ENCODE results near the gene CLHC1. TPM values are rescaled to one million over a fixed set of nuclear protein-coding genes. Genes with fewer than 3 reads are reported as not detected.
A peak's percentile ranks its signal among the peaks of the same experiment; 100 is the strongest.

Gene CLHC1
- total and polyA plus RNA-seq, 2 donors (not counting 1 experiment from before 2014, with no cell fraction given): 2.0 to 12.8 TPM

DNA sequence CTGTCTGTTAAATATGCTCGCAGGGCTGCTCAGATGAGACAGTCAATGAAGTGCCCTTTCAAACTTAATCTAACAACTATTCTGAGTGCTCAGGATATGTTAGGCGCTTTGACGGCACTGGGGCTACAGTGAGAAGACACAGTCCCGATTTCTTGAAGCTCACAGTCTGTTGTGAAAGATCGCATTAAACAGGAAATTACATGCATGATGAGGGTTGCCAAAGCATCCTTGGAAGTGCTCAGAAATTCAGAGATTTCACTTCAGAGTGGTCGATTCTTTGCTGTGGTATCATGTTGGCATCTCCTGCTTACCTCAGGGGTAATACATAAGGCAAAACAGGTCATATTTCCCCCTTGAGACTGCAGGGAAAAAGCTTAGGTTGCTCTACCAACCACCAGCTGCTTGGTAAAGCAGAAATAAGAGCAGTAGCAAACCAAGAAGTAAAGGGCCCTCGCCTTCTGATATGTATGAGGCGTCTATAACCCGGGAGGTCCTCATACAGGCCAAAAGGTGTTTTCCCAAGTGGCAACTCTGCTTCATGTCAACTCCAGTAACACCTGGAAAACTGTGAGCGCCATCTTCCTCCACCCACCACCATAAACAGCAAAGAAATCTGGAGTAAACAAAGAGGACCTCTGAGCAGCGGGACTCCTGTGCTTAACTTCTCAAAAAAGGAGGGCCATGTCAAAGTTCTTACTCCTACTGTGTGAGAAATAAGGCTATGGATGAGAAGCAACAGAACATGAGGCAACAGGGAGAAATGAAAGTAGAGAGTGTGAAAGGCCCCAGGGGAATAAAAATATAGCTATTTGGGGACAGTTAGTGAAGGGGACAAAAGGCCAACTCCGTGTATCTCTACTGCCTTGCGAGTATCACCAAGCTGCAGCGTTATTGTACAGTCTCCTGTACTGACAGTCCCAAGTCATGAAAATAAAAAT, 79.3 kb downstream of the CLHC1 start:
- TF ChIP-seq EZH2 (IDR thresholded peaks at IDR 0.05; ENCODE audit: borderline replicate concordance, insufficient read depth, low read depth, low read length, poor library complexity, severe bottlenecking): no peak
- TF ChIP-seq, protein P1, sequence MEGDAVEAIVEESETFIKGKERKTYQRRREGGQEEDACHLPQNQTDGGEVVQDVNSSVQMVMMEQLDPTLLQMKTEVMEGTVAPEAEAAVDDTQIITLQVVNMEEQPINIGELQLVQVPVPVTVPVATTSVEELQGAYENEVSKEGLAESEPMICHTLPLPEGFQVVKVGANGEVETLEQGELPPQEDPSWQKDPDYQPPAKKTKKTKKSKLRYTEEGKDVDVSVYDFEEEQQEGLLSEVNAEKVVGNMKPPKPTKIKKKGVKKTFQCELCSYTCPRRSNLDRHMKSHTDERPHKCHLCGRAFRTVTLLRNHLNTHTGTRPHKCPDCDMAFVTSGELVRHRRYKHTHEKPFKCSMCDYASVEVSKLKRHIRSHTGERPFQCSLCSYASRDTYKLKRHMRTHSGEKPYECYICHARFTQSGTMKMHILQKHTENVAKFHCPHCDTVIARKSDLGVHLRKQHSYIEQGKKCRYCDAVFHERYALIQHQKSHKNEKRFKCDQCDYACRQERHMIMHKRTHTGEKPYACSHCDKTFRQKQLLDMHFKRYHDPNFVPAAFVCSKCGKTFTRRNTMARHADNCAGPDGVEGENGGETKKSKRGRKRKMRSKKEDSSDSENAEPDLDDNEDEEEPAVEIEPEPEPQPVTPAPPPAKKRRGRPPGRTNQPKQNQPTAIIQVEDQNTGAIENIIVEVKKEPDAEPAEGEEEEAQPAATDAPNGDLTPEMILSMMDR (IDR thresholded peaks at IDR 0.05): no peak
- H3K9ac ChIP-seq (ENCODE audit: low read length): no peak overlapping the region
- Mint-ChIP-seq H3K27me3 (no peaks in the 10 kb centered on the region), H3K4me3 (peak overlapping the region; percentile 32), H3K9me3 (ENCODE audit: insufficient read depth) (no peaks in the 10 kb centered on the region), H3K4me1 (peaks cover 53% of the 10 kb centered on the region), H3K27ac (peak overlapping the region; percentile 91)
- peak overlapping the region; percentile 61 for H2AFZ ChIP-seq (ENCODE audit: insufficient read depth, low read depth, low read length, poor library complexity, severe bottlenecking)
- no peaks in the 10 kb centered on the region for H3K36me3 ChIP-seq (replicated peaks in 1 of 2; ENCODE audit: control extremely low read depth in 1 of 2, control insufficient read depth in 1 of 2, extremely low read depth in 1 of 2, insufficient read depth in 2 of 2, low read length in 1 of 2)
- peak; percentile 18 for ATAC-seq (ENCODE audit: low read depth)
- H3K9me3 ChIP-seq (ENCODE audit: control extremely low read depth in 1 of 3, control insufficient read depth in 2 of 3, insufficient read depth in 1 of 3, low read length in 2 of 3): no peaks in the 10 kb centered on the region
- H3K4me1 ChIP-seq (ENCODE audit: control insufficient read depth in 2 of 2, insufficient read depth in 2 of 2, low read length in 2 of 2): peaks cover 36 to 53% of the 10 kb centered on the region in 2 donors
- 83% methylated on average over 4 of the region's 14 CpGs for WGBS (ENCODE audit: insufficient coverage)
- H4K20me1 ChIP-seq (ENCODE audit: control insufficient read depth, insufficient read depth, low read length, poor library complexity, severe bottlenecking): no peaks in the 10 kb centered on the region
- H3K27ac ChIP-seq (ENCODE audit: low read length in 2 of 2): peak overlapping the region; percentile 48 to 63
- no peaks in the 10 kb centered on the region for H3K79me2 ChIP-seq (ENCODE audit: control insufficient read depth, insufficient read depth, low read length)
- peak; percentile 37 for DNase-seq
- POLR2A ChIA-PET: no interaction called here
- CTCF ChIA-PET: interaction anchor here (0.6 to 4.8 kb wide), 7 partner anchors 11 to 103 kb away, joined by 3 to 39 read pairs (median 5); partner anchors contain the start of gene RTN4
- peak overlapping the region; percentile 23 for H3K4me2 ChIP-seq (replicated peaks; ENCODE audit: low read depth, low read length, poor library complexity, severe bottlenecking)
- no peaks in the 10 kb centered on the region for H3K27me3 ChIP-seq (replicated peaks in 1 of 4; ENCODE audit: control extremely low read depth in 1 of 4, control insufficient read depth in 3 of 4, insufficient read depth in 4 of 4, low read length in 3 of 4)
- H3K4me3 ChIP-seq (ENCODE audit: control extremely low read depth in 1 of 5, extremely low read depth in 1 of 5, insufficient read depth in 1 of 5, low read depth in 2 of 5, low read length in 4 of 5): no peak overlapping the region
- intact Hi-C loops (cut with micrococcal nuclease): loop anchor here (5.0 kb wide), 1 partner anchor 100 kb away; the partner anchor contains the start of gene RTN4

All from B cell (primary cell).